ENCODE results near the gene PAK3.
A peak's percentile ranks its signal among the peaks of the same experiment; 100 is the strongest.

Gene PAK3

GRCh38 chrX:111133389-111133788 lies 37.4 kb downstream of the PAK3 start:
- DNase-seq = no peak

- DNase-seq = no peak
These were observed 49.9 kb downstream of the PAK3 start for GRCh38 chrX:111145878-111146277.

GRCh38 chrX:111151764-111152163 lies 55.8 kb downstream of the PAK3 start:
- DNase-seq = no peak

GRCh38 chrX:111159232-111159631 lies 63.2 kb downstream of the PAK3 start:
- DNase-seq = no peak

GRCh38 chrX:111164728-111165127 lies 68.7 kb downstream of the PAK3 start:
- no peak for DNase-seq

- DNase-seq = no peak
These were observed 69.9 kb downstream of the PAK3 start for GRCh38 chrX:111165902-111166301.

GRCh38 chrX:111167334-111167733 lies 71.3 kb downstream of the PAK3 start:
- no peak for DNase-seq

GRCh38 chrX:111168314-111168713 lies 72.3 kb downstream of the PAK3 start:
- DNase-seq = no peak

- no peak for DNase-seq
These were observed 73.2 kb downstream of the PAK3 start for GRCh38 chrX:111169141-111169540.

GRCh38 chrX:111170017-111170416 lies 74.0 kb downstream of the PAK3 start:
- no peak for DNase-seq

GRCh38 chrX:111180750-111181240 lies 84.8 kb downstream of the PAK3 start:
- DNase-seq = no peak

GRCh38 chrX:111181951-111182350 lies 86.0 kb downstream of the PAK3 start:
- DNase-seq = no peak

- DNase-seq = no peak
These were observed 87.0 kb downstream of the PAK3 start for GRCh38 chrX:111182997-111183396.

GRCh38 chrX:111191598-111191997 lies 95.6 kb downstream of the PAK3 start:
- DNase-seq = no peak

GRCh38 chrX:111199505-111199904 lies 103.5 kb downstream of the PAK3 start:
- DNase-seq = no peak

GRCh38 chrX:111200327-111200726 lies 104.3 kb downstream of the PAK3 start:
- no peak for DNase-seq

GRCh38 chrX:111207851-111208250 lies 111.9 kb downstream of the PAK3 start:
- DNase-seq = no peak

GRCh38 chrX:111216293-111216801 lies 120.4 kb downstream of the PAK3 start:
- no peak for DNase-seq

GRCh38 chrX:111244235-111244750 lies 148.3 kb downstream of the PAK3 start:
- peak; percentile 1 for DNase-seq

- no peak for DNase-seq
These were observed 159.1 kb downstream of the PAK3 start for GRCh38 chrX:111254896-111255693.

GRCh38 chrX:111257733-111258132 lies 161.7 kb downstream of the PAK3 start:
- DNase-seq = no peak

- DNase-seq = no peak
These were observed 163.6 kb downstream of the PAK3 start for GRCh38 chrX:111259559-111259958.

GRCh38 chrX:111260451-111260850 lies 164.5 kb downstream of the PAK3 start:
- no peak for DNase-seq

- DNase-seq = no peak
These were observed 166.1 kb downstream of the PAK3 start for GRCh38 chrX:111262086-111262485.

All from central memory CD4-positive, alpha-beta T cell (primary cell).